GM23338 (cell line): Measurements from ENCODE around the gene H1-8.

ENCODE experiments used
- EZH2 ChIP-seq: fragments of 200-600 bp; sonication (generic); IDR thresholded peaks from one replicate; pipeline ENCODE4 v1.8.0; 2017; ENCODE audit warnings: antibody characterized with exemption, mild to moderate bottlenecking, low read depth; ENCODE audit not compliant: unreplicated experiment
- EZH2phosphoT487 ChIP-seq: fragments of 200-600 bp; sonication (generic); IDR thresholded peaks from one replicate; pipeline ENCODE4 v1.8.1; 2018; ENCODE audit warnings: antibody characterized with exemption; ENCODE audit not compliant: unreplicated experiment
- NANOG ChIP-seq: IDR thresholded peaks from 2 replicates; pipeline ENCODE4 v1.6.1; 2016; ENCODE audit warnings: antibody characterized with exemption, borderline replicate concordance
- POLR2AphosphoS5 ChIP-seq: IDR thresholded peaks from 2 replicates; pipeline ENCODE4 v1.6.1; 2016; ENCODE audit warnings: antibody characterized with exemption, low read depth
- STAT1 ChIP-seq: IDR thresholded peaks from one replicate; pipeline ENCODE4 v1.6.1; 2016; ENCODE audit warnings: antibody characterized with exemption; ENCODE audit not compliant: unreplicated experiment
- ZNF114 ChIP-seq: fragments of 250-450 bp; sonication (Bioruptor Pico); IDR thresholded peaks from 2 replicates; pipeline ENCODE4 v1.5.0; 2020; ENCODE audit warnings: mild to moderate bottlenecking, moderate library complexity
- ZNF462 ChIP-seq: fragments of 250-450 bp; sonication (Bioruptor Pico); IDR thresholded peaks from 2 replicates; pipeline ENCODE4 v1.5.0; 2020; ENCODE audit warnings: mild to moderate bottlenecking, moderate library complexity
- TF ChIP-seq, protein P1 (sequence below), 2 experiments: fragments of 200-600 bp in 1 of 2; sonication (generic) in 1 of 2; conservative IDR thresholded peaks; 2 replicates each; pipeline versions ENCODE4 v1.5.1 to v1.6.1; 2016 to 2017; ENCODE audit warnings: antibody characterized with exemption in 2 of 2, low read depth in 2 of 2, mild to moderate bottlenecking in 2 of 2, moderate library complexity in 1 of 2
- TF ChIP-seq, protein P2 (sequence below): IDR thresholded peaks from one replicate; pipeline ENCODE4 v1.6.1; 2018; ENCODE audit warnings: antibody characterized with exemption; ENCODE audit not compliant: unreplicated experiment

DNA sequence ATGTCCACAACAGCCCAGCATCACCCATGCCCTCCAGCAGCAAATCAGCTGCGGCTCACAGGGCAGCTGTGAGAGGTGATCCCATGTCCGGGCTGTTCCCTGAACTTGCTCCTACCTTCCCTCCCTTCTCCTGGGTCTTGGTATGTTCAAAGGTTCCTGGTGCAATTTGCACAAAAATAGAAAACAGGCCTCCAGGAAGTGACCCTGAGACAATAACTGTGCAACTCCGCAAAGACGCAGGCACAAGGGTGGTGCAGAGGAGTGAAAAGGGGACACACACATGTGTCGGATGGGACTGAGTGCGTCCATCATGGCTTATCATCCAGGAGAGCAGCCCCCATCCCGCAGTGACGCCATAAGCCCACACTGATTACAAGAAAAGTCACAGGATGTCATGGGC lies 47.2 kb downstream of the H1-8 start:
- TF ChIP-seq, protein P1, sequence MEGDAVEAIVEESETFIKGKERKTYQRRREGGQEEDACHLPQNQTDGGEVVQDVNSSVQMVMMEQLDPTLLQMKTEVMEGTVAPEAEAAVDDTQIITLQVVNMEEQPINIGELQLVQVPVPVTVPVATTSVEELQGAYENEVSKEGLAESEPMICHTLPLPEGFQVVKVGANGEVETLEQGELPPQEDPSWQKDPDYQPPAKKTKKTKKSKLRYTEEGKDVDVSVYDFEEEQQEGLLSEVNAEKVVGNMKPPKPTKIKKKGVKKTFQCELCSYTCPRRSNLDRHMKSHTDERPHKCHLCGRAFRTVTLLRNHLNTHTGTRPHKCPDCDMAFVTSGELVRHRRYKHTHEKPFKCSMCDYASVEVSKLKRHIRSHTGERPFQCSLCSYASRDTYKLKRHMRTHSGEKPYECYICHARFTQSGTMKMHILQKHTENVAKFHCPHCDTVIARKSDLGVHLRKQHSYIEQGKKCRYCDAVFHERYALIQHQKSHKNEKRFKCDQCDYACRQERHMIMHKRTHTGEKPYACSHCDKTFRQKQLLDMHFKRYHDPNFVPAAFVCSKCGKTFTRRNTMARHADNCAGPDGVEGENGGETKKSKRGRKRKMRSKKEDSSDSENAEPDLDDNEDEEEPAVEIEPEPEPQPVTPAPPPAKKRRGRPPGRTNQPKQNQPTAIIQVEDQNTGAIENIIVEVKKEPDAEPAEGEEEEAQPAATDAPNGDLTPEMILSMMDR (conservative IDR thresholded peaks at IDR 0.05; ENCODE audit: low read depth in 2 of 2): no peak
- TF ChIP-seq, protein P2, sequence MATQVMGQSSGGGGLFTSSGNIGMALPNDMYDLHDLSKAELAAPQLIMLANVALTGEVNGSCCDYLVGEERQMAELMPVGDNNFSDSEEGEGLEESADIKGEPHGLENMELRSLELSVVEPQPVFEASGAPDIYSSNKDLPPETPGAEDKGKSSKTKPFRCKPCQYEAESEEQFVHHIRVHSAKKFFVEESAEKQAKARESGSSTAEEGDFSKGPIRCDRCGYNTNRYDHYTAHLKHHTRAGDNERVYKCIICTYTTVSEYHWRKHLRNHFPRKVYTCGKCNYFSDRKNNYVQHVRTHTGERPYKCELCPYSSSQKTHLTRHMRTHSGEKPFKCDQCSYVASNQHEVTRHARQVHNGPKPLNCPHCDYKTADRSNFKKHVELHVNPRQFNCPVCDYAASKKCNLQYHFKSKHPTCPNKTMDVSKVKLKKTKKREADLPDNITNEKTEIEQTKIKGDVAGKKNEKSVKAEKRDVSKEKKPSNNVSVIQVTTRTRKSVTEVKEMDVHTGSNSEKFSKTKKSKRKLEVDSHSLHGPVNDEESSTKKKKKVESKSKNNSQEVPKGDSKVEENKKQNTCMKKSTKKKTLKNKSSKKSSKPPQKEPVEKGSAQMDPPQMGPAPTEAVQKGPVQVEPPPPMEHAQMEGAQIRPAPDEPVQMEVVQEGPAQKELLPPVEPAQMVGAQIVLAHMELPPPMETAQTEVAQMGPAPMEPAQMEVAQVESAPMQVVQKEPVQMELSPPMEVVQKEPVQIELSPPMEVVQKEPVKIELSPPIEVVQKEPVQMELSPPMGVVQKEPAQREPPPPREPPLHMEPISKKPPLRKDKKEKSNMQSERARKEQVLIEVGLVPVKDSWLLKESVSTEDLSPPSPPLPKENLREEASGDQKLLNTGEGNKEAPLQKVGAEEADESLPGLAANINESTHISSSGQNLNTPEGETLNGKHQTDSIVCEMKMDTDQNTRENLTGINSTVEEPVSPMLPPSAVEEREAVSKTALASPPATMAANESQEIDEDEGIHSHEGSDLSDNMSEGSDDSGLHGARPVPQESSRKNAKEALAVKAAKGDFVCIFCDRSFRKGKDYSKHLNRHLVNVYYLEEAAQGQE: no peak
- no peak for TF ChIP-seq STAT1
- no peak for TF ChIP-seq ZNF114
- TF ChIP-seq ZNF462 (CRISPR knock-in tag): no peak
- TF ChIP-seq POLR2AphosphoS5: no peak
- no peak for TF ChIP-seq EZH2
- no peak for TF ChIP-seq EZH2phosphoT487
- no peak for TF ChIP-seq NANOG
